Mucosa of gallbladder (tissue), 1 donor: Measurements from ENCODE around the gene VAMP5. TPM values are rescaled to one million over a fixed set of nuclear protein-coding genes. Genes with fewer than 3 reads are reported as not detected.
"Not testable (repeated sequence)": the region's sequence is repeated elsewhere in the genome, so short reads cannot be mapped to it uniquely, and the experiment has no call there.

Source experiments
- DNase-seq: peaks from one replicate; pipeline ENCODE4 v3.0.0-alpha.2; 2020; ENCODE audit warnings: low spot score
- total RNA-seq: library from RNA; stranded (reverse); gene quantifications from one replicate; pipeline ENCODE4 v1.2.1, GENCODE V29; 2021
- donor health status: DM: no; HTN: no; CAD: no.

VAMP5 gene
- total RNA-seq, 1 donor from 2014 or later: 48.8 TPM

GRCh38 chr2:85550486-85550885 is 33.7 kb upstream of the VAMP5 start:
- DNase-seq: no peak

DNA sequence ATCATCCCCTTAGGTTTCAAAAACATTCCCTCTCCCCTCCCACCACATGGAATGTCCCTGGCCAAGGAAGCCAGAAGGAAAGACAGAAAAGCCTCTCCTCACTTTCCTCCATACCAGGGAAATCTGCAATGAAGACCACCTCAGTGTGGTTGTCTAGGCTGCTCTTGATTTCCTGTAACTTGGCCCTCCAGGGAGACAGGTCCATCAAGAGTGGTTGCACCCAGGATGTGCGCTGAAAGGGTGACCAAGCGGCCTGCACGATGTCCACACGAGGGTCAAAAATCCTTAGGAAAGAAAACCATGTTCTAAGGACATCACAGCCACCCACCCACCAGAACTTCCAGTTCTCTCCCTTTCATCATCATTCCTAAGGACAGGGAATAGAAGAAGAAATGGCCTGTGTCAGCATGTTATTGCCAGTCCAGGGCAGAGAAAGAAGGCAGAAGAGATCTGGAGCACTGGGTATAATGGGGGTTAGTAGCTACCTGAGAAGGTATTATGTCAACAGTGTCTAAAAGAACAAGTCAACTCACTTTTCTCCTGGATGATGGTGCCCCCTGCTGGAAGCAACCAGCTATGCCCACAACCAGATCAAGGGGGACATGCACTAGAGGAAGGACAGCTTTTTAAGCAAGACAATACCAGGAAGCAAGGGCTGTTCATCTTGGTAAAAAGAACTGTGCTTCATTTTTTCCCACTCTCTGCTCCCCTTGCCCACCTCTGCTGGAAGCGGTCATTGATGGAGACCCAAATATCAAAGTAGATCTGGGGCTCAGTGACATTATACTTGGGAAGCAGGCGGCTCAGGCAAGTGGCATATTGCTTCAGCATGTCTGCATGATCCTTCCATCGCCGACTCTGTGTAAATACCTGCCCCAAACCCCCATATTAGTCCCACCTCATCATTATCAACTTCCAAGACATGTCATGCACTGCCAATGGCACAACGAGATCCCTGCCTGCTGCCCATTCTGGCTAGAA is 32.2 kb upstream of the VAMP5 start:
- DNase-seq: peak; percentile 89

GRCh38 chr2:85553184-85553583 is 31.0 kb upstream of the VAMP5 start:
- no peak for DNase-seq

DNA sequence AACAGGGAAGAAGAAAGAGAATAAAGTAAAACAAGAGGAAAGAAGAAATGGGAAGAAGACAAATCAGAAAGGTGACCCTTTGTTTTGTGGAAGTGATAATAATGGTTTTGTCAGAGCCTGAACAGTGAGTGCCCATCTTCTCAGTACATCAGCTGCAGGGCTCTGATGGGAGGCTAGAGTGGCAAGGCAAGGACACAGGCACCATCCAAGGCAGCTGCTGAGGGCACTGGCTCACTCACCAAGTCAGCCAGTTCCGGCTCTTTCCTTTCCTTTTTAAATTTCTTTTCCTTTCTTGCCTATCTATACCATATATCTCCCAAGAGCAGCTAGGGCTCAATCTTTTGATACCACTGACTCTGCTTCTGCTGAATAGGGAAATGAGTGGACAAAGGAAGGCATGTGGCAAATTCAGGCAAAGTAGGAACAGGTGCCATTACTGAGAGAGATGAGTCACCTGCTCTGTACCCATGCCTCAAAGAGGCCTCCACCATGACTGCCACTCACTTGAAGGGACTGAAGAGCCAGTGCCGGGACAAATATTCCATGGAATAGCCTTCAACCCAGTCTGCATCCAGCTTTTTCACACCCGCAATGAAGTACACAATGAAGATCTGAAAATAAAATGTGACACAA is 29.1 kb upstream of the VAMP5 start:
- DNase-seq: no peak

DNA sequence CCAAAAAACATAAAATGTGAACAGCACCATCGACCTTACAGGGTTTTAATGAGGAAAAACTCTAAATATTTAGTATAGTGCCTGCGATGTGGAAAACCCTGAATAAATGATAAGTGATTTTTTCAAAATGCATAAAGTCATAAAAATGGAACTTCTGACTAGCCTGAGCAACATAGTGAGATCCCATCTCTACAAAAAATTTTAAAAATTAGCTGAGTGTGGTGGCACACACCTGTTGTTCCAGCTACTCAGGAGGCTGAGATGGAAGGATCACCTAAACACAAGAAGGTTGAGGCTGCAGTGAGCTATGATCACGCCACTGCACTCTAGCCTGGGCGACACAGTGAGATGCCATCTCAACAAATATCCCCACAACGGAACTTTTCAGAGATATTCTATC is 27.1 kb upstream of the VAMP5 start:
- DNase-seq: no peak

DNA sequence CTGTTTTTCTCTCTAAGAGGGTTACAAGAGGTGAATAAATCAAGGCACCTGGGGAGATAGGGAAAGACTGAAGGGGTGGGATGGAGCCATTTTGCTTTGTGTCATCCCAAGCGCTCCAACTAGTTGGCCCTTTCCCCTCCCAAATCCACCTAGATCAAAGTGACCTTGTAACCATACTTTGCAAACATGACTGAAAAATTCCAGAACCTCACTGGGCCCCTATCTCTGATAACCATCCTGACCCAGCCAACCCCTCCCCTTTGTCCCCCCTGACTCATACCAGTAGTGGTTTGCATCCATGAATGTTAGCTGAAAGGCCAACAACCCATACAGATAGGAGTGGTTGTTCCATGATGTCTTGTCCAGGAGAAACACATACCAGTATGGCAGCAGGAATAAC is 26.1 kb upstream of the VAMP5 start:
- no peak for DNase-seq

DNA sequence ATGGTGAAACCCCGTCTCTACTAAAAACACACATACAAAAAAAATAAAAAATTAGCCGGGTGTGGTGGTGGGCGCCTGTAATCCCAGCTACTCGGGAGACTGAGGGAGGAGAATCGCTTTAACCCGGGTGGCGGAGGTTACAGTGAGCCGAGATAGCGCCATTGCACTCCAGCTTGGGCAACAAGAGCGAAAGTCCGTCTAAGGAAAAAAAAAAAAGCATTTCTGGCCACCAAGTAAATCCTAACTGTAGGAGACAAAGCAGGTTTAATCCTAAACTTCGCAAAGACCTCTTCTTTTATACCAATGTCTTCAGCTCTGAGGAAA is 23.9 kb upstream of the VAMP5 start:
- DNase-seq: not testable (repeated sequence)

DNA sequence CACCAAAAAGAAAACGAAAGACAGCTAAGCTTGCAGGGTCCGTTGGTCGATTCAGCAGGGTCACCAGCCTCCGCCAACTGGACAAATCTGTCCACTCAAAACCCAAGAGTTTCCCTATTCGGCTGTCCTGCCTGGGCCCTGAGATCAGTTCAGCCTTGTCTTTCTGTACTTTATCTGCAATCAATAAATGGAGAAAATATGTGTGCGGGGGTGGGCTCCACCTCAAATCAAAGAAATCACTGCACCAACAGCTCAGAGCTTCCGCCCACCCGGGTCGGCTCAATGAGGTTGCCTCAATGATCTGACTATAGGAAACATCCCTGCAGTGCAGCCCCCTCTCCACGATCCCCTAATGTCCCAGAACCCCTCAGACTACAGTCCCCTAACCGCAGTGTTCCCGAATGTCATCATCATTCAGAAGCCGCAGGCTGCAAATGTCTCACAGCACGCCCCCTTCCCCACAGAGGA is 23.4 kb upstream of the VAMP5 start:
- DNase-seq: no peak

DNA sequence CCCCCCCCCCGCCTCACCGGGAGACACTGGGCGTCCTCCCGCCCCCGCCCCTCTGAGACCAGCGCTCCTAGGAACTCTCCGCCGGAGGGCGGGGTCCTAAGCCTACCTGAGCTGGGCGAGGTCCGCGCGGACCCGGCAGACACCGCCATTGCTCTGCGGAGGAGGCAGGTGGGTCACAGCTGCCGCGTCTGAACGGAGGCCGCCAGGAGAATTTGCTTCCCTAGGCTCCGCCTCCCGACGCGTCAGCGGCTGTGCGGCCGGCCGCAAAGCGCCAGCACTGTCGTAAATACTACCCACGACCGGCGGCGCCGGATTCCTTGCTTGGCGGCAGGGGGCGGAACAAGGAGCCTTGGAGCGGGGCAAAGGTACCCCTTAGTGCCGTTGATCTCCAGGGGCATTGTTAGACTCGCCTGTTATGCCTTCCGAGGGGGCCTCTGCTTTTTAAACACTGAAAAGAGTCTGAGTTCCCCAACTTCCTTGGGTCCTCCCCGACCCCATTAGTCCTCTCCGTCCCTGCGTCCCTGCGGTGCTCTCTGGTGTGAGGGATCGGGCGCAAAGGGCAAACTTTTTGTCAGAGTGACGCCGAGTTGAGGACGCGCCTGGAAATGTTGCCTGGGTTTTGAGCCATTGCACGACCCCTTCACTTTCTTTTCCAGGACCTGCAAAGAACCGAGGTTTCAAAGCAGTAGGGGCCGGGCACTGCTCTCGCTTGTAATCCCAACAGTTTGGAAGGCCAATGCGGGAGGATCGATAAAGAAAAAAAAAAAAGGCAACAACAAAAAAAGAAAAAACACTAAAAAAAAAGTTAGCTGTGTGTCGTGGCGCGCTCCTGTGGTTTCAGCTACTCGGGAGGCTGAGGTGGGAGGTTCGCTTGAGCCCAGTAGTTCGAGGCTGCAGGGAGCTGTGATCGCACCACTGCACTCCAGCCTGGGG is 22.7 kb upstream of the VAMP5 start, which contains the start of gene GGCX:
TSS of gene GGCX (minus strand) at position 214 of the 933 bp plus-strand sequence. CDS start at position 149, 65 bp downstream.
- DNase-seq: peak; percentile 96

- DNase-seq: no peak
These were observed 20.1 kb upstream of the VAMP5 start for GRCh38 chr2:85564144-85564563.

DNA sequence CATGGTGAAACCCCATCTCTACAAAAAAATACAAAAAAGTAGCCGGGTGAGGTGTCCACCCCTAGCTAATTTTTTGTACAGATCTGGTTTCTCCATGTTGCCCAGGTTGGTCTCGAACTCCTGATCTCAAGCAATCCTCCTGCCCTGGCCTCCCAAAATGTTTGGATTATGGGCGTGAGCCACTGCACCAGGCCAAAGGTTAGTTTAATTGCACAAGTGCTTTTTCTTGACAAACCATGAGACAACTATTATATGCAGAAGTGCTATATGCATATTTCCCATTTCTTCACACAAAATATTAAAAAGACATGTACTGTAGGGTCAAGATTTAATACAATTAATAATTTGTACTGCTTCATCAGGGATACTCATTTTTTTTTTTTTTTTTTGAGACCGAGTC is 18.0 kb upstream of the VAMP5 start:
- no peak for DNase-seq

- DNase-seq: no peak
These were observed 8.5 kb upstream of the VAMP5 start for GRCh38 chr2:85575739-85576138.

GRCh38 chr2:85577063-85577385 is 7.2 kb upstream of the VAMP5 start:
- DNase-seq: no peak

GRCh38 chr2:85577386-85578242 is 6.6 kb upstream of the VAMP5 start, which contains the start of gene VAMP8:
Gene VAMP8, plus strand, starts transcription at chr2:85577586. Its CDS starts 61 bp downstream, at chr2:85577647.
- peak; percentile 83 for DNase-seq

DNA sequence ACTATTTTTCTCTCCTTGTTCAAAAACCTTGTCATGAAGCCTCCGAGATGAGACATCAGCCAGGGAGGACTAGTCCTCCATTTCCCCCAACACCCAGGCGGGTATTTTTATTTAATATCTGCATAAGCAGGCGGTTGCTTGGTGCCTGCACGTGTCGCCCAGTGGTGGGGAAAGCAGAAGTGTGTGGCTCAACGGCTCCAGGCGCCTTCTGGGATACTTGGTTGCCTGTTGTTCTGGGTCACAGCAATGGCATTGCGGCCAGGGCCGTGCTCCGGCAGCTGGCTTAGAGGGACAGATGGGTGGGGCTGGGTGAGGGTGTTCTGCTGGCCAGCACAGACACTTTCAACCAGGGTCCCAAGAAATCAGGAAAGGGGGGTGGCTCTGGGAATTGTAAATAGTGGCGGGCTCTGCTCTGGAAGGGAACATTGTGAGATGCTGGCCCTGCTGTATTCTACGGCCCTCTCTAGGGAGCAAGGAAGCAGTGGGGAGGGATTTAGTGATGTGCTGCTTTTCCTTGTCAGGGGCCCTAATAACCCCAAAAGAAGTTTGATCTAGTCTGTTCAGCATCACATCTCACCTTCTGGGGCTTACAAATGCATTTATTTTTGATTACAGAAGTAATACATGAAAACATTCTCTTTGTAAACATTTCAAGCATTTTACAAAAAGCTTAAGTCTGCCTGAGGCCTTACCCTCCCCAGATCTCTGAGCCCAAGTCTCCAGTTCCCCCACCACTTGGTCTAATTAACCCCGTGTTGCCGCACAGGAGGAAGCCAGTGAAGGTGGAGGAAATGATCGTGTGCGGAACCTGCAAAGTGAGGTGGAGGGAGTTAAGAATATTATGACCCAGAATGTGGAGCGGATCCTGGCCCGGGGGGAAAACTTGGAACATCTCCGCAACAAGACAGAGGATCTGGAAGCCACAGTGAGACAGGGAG is 5.7 kb upstream of the VAMP5 start:
- peak; percentile 44 for DNase-seq

DNA sequence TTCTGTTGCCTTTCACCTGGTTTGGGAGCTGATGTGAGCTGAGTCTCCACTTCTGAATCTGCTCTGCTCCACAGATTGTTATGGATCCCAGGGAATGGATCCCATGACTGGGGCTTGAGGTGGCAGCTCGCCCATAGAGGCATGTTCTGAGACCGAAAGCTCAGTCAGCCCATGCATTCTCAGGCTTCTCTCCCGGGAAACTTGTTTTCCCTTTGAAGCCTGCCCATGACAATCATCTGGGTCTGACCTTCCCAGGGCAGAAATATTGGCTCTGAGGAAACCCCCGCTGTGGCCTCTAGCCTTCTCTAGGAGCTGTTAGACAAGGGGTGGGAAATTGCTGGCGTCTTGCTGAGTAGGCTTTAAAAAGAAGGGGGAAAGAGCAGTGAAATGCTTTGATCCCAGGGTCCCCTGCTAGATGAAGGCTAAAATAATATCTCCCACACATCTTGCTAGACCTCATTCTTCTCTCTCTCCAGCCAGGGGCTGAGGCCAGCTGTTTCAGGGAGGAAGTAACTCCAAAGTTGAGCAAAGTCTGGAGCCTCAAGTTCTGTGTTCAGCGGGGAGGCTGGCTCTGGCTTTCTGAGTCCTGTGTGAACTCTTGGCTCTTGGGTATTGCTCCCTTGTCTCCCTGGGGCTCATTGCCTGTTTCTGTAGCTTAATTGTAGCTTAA is 4.8 kb upstream of the VAMP5 start:
- DNase-seq: no peak

DNA sequence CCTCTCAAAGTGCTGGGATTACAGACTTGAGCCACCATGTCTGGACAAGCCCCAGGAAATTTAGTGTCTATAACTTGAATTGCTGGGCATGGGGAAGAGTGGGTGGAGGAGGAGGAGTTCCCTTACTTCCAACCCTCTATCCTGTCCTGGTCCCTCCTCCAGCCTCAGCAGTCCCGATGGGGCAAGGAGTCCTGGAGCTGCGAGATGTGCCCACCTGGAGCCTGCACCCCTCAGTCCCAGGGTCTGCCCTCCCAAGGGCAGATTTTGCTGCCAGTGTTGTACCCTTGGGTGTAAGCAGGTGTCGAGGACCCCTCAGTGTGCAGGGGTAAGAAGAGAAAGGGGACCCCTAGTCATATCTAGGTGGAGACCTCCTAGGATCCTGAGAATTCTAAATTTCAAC is 4.0 kb upstream of the VAMP5 start:
- DNase-seq: no peak

DNA sequence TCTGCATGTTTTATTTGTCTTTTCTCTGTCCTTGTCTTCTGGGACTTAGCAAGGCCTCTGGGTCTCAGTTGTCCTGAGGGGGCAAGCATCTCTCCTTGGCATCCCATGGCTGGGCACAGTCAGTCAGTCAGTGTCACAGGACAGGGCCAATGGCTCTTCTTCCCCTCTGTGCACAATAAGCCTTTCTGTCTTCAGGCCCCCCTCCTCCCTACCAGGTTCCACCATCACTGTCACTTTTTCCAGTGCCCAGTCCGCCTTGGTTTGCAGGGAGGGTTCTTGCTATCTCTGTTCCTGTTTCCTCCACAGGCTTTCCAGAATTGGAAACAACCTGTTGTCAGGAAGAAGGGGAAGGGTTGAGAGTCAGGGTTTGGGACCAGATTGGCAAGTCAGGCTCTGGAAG is 1.7 kb upstream of the VAMP5 start:
- no peak for DNase-seq

DNA sequence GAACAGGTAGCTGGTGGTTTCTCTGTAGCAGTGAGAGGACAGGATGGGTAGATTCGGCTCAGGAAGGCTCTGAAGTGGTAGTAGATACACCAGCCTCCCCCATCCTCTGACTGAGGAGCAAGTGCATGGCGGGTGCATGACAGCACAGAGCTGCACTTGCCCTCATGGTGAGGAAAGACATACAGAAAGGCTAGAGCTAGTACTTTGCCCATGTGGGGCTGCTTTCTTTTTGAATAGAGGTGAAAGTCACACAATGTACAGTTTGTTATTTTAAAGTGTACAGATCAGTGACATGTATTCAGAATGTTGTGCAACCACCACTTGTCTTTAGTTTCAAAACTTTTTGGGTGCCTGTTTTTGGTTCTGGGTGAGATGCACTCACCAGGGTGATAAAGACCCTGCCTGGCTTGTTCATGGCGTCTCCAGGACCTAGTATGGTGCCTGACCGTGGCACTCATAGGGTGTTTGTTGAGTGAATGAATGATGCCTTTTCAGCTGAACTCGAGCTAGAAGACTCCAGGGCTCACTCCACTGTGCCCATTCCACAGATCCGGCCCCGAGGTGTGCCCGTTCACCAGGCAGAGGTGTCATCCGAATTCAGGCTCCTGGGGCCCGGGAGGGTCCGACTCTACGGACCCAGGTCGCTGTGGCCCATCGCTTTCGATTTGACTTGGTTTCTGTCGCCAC is 421 bp upstream of the VAMP5 start:
- DNase-seq: no peak
